ENCODE data around the gene RPGR.

Gene RPGR

GRCh38 chrX:38318606-38319005 is 8.7 kb downstream of the RPGR start:
- DNase-seq = no peak

- no peak for DNase-seq
Observed at GRCh38 chrX:38318196-38318595, 9.1 kb downstream of the RPGR start.

- no peak for DNase-seq
Observed at GRCh38 chrX:38315186-38315585, 12.1 kb downstream of the RPGR start.

- DNase-seq = no peak
Observed at GRCh38 chrX:38313190-38313589, 14.1 kb downstream of the RPGR start.

GRCh38 chrX:38312436-38312835 is 14.9 kb downstream of the RPGR start:
- no peak for DNase-seq

- DNase-seq = no peak
Observed at GRCh38 chrX:38311743-38312142, 15.6 kb downstream of the RPGR start.

DNA sequence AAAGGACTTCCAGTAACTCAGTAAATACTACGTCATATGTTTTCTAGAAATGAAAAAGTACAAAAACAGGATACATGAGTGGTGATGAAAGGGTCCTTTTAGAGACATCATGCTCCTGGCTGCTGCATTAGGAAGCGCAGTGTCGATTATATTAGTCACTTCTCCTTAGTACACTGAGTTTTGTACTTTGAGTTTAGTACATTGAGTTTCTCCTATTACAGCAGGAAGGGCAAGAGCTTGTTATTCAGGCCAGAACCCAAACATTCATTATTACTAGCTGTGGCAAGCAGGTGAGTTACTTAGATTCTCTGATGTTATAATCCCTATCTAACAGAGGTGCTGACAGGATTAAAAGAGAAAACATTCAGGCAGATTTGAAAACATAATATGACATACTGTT is 21.3 kb downstream of the RPGR start:
- no peak for DNase-seq

GRCh38 chrX:38304010-38304409 is 23.3 kb downstream of the RPGR start:
- no peak for DNase-seq

DNA sequence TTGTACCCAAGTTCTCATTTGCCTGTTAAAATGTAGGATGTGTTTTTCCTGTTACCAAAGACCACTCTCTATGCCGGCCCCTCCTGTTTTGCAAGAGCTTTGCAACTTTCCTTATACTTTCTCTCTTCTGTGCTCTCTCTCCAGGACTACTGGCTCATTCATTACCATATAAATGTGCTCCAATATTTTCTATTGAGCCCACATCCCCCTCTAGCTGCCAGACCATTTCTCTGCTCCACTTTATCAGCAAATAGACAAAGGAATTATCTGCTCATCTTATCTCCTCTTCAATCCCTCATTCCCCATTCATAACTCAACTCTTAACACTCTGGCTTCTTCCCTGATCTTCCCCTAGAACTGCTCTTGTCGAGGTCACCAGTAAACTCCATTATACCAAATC is 33.6 kb downstream of the RPGR start:
- DNase-seq = no peak

DNA sequence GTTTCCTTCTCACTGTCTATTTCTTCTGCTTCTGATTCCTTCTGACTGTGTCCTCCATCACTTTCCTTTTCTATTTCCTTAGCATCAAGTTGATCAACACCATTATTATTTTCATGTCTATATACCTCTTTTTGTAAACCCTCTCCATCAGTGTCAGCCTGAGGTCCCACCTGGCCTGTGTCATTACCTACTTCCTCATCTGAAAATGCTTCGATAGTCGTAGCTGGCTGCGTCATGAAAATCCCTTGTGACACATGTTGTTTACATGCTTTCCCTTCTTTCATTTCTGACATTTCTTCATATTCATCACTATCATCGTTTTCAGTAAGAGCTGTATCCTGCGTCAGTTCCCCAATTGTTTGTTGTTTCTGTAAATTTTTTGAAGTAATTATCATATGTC is 39.6 kb downstream of the RPGR start:
- no peak for DNase-seq

DNA sequence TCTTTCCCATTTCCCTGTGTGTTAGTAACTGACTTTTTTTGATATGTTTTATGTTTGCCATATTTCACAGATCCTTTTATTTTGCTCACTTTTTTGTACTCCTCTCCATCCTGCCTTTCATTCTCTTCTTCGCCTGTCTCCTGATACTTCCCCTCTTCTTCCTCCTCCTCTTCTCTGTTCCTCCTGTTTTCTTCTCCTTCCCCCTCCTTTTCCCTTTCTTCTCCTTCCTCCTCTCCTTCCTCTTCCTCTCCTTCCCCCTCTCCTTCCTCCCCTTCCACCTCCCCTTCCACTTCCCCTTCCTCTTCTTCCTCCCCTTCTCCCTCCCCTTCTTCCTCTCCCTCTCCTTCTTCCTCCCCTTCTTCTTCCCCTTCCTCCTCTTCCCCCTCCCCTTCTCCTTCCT is 41.7 kb downstream of the RPGR start:
- DNase-seq = no peak

DNA sequence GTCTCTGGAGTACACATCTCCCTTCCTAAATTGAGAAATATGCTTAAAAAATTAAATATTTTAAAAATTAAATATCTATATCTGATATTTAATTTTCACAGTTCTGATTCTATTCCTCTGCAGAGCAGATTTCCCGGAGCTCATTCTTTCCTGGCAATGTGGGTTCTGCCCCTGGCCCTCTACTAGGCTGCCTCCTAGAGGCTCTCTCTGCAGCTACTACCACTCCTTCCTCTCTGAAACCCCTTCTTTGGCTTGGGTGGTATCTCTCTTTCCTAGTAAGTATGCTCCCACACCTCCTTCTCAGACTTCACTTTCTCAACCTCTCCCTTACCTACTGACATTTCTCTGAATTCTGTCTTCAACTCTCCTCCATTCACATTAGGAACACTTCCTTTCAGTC is 45.3 kb downstream of the RPGR start:
- DNase-seq = no peak

- DNase-seq = no peak
Observed at GRCh38 chrX:38279188-38279587, 48.1 kb downstream of the RPGR start.

- no peak for DNase-seq
Observed at GRCh38 chrX:38278682-38279081, 48.6 kb downstream of the RPGR start.

- DNase-seq = no peak
Observed at GRCh38 chrX:38277802-38278201, 49.5 kb downstream of the RPGR start.

GRCh38 chrX:38277136-38277535 is 50.2 kb downstream of the RPGR start:
- DNase-seq = no peak

- DNase-seq = no peak
Observed at GRCh38 chrX:38276089-38276488, 51.2 kb downstream of the RPGR start.

DNA sequence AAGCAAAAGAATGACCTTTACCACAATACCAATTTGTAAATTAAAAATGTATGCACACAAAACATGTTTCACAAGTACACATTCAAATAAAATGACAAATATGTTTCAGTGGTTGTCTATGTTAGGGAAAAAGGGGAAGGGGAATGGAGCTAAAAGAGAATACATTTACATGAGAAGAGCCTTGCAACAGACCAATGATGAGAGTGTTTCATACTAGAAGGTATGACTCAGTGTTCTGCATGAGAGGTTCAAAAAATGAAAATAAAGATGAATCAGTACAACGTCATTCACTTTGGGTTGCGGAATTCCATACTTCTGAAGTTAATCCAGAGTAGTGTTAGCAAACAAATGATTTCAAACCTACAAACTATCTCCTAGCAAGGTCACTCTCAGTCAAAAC is 51.7 kb downstream of the RPGR start:
- DNase-seq = no peak

DNA sequence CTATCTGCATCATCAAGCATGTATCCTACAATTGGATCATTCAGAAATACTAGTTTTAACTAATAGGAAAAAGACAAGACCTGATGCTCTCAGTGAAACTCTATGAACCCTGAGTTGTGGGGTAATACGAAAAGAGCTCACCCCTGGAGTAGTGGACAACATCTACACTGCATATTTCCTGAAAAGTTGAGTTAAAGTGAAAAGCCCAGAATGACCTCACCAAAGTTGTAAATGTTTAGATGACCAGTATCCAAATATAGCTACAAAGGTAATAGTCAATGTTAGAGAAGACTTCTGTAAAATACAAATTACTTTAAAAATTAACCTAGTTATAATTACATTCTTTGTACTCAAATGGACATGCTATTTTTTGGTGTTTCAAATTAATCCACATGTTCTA is 53.9 kb downstream of the RPGR start:
- no peak for DNase-seq

- no peak for DNase-seq
Observed at GRCh38 chrX:38271154-38271716, 56.1 kb downstream of the RPGR start.

GRCh38 chrX:38268011-38268410 is 59.3 kb downstream of the RPGR start:
- no peak for DNase-seq

GRCh38 chrX:38262715-38263620 is 64.3 kb downstream of the RPGR start:
- DNase-seq = no peak

GRCh38 chrX:38260231-38260630 is 67.1 kb downstream of the RPGR start:
- no peak for DNase-seq

DNA sequence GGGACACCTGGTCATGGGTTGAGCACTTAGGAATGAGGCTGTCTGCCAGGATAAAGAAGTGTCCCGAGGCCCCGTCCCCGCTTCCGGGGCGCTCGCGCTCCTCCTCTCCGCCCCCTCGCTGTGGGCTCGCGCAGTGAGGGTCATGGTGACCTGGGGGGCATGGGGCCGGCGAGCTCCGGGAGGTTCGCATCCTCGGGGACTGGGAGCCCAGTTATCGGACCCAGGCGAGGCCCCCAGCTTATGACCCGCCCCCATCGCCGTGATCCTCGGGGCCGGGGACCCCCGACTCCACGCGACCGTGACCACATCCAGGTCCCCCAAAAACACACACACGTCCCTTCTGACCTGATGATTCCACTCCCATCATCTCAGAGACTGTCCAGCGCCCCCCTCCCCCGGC is 71.3 kb downstream of the RPGR start:
- DNase-seq = no peak

GRCh38 chrX:38249965-38250364 is 77.3 kb downstream of the RPGR start:
- no peak for DNase-seq
